ENCODE data around the gene CRACR2B.

Gene CRACR2B

GRCh38 chr11:868802-869201 is 41.1 kb downstream of the CRACR2B start:
- in situ Hi-C loops (cut with MboI; ENCODE audit: low pct_unique_long_range_greater_than_20kb, low sequenced_read_pairs, unreplicated experiment), result no loop called here
- TF ChIP-seq CTCF (IDR thresholded peaks at IDR 0.05; ENCODE audit: extremely low read depth, insufficient read depth, missing control alignments), result no peak
- no peak for DNase-seq (ENCODE audit: low spot score)

- in situ Hi-C loops (cut with MboI; ENCODE audit: low pct_unique_long_range_greater_than_20kb, low sequenced_read_pairs, unreplicated experiment), result no loop called here
- no peak for DNase-seq (ENCODE audit: low spot score)
- no peak for TF ChIP-seq CTCF (IDR thresholded peaks at IDR 0.05; ENCODE audit: extremely low read depth, insufficient read depth, missing control alignments)
Measured at GRCh38 chr11:869399-870126, 41.8 kb downstream of the CRACR2B start.

- no peak for TF ChIP-seq CTCF (IDR thresholded peaks at IDR 0.05; ENCODE audit: extremely low read depth, insufficient read depth, missing control alignments)
- no peak for DNase-seq (ENCODE audit: low spot score)
- in situ Hi-C loops (cut with MboI; ENCODE audit: low pct_unique_long_range_greater_than_20kb, low sequenced_read_pairs, unreplicated experiment), result no loop called here
Measured at GRCh38 chr11:870127-870413, 42.4 kb downstream of the CRACR2B start.

GRCh38 chr11:870418-870817 is 42.7 kb downstream of the CRACR2B start:
- no peak for TF ChIP-seq CTCF (IDR thresholded peaks at IDR 0.05; ENCODE audit: extremely low read depth, insufficient read depth, missing control alignments)
- in situ Hi-C loops (cut with MboI; ENCODE audit: low pct_unique_long_range_greater_than_20kb, low sequenced_read_pairs, unreplicated experiment), result no loop called here
- DNase-seq (ENCODE audit: low spot score), result no peak

GRCh38 chr11:871472-871871 is 43.8 kb downstream of the CRACR2B start:
- no peak for TF ChIP-seq CTCF (IDR thresholded peaks at IDR 0.05; ENCODE audit: extremely low read depth, insufficient read depth, missing control alignments)
- DNase-seq (ENCODE audit: low spot score), result no peak
- in situ Hi-C loops (cut with MboI; ENCODE audit: low pct_unique_long_range_greater_than_20kb, low sequenced_read_pairs, unreplicated experiment), result no loop called here

GRCh38 chr11:872799-873198 is 45.1 kb downstream of the CRACR2B start:
- in situ Hi-C loops (cut with MboI; ENCODE audit: low pct_unique_long_range_greater_than_20kb, low sequenced_read_pairs, unreplicated experiment), result no loop called here
- TF ChIP-seq CTCF (IDR thresholded peaks at IDR 0.05; ENCODE audit: extremely low read depth, insufficient read depth, missing control alignments), result no peak
- DNase-seq (ENCODE audit: low spot score), result no peak

- in situ Hi-C loops (cut with MboI; ENCODE audit: low pct_unique_long_range_greater_than_20kb, low sequenced_read_pairs, unreplicated experiment), result no loop called here
- no peak for TF ChIP-seq CTCF (IDR thresholded peaks at IDR 0.05; ENCODE audit: extremely low read depth, insufficient read depth, missing control alignments)
- no peak for DNase-seq (ENCODE audit: low spot score)
Measured at GRCh38 chr11:873706-874105, 46.0 kb downstream of the CRACR2B start.
